Breast epithelium (tissue), 3 donors: Measurements from ENCODE around the gene ERCC6L.

ENCODE experiments used
- CTCF ChIP-seq, 3 donors: fragments of 450-650 bp; IDR thresholded peaks; one replicate each; pipeline ENCODE4 v1.5.1; 2016 to 2017; ENCODE audit warnings: antibody characterized with exemption in 3 of 3, mild to moderate bottlenecking in 3 of 3, moderate library complexity in 3 of 3
- POLR2A ChIP-seq: fragments of 450-650 bp; IDR thresholded peaks from one replicate; pipeline ENCODE4 v1.6.1; 2016; ENCODE audit warnings: antibody characterized with exemption, mild to moderate bottlenecking, moderate library complexity

DNA sequence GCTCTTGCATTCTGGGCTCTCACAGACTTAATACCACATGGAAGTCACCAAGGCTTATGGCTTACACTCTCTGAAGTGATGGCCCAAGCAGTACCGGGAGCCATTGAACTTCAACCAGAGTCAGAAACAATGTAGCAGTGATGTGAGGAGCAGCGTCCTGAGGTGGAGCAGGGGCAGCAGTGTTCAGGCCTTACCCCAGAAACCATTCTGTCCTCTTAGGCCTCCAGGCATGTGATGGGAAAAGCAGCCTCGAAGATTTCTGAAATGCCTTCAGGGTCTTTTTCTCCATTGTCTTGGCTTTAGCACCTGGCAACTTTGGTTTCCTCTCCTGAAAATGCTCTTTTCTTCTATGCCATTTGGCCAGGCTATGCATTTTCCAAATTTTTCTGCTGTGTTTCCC lies 80.1 kb downstream of the ERCC6L start:
- TF ChIP-seq CTCF (IDR thresholded peaks at IDR 0.05) (no peak), POLR2A (no peak)
